IPS DF 4.7 (cell line): ENCODE measurements around the gene SEH1L.
A peak's percentile ranks its signal among the peaks of the same experiment; 100 is the strongest.
"Not testable (repeated sequence)": the region's sequence is repeated elsewhere in the genome, so short reads cannot be mapped to it uniquely, and the experiment has no call there.

Source experiments
- DNase-seq: peaks from one replicate; pipeline ENCODE4 v3.0.0-alpha.2; 2013; ENCODE audit warnings: low spot score; ENCODE audit errors: extremely low read depth

SEH1L gene

GRCh38 chr18:12943215-12943614, 4.6 kb upstream of the SEH1L start:
- DNase-seq: no peak

GRCh38 chr18:12944709-12945108, 3.1 kb upstream of the SEH1L start:
- DNase-seq: no peak

GRCh38 chr18:12946549-12947284, 1.1 kb upstream of the SEH1L start:
- DNase-seq: peak; percentile 22

GRCh38 chr18:12948050-12948804, 416 bp downstream of the SEH1L start:
- peak; percentile 22 for DNase-seq

GRCh38 chr18:12958478-12958877, 10.7 kb downstream of the SEH1L start:
- DNase-seq: no peak

GRCh38 chr18:12960395-12960794, 12.6 kb downstream of the SEH1L start:
- no peak for DNase-seq

- no peak for DNase-seq
These were observed 13.1 kb downstream of the SEH1L start for GRCh38 chr18:12960853-12961397.

GRCh38 chr18:12963069-12963468, 15.3 kb downstream of the SEH1L start:
- DNase-seq: no peak

- no peak for DNase-seq
These were observed 20.3 kb downstream of the SEH1L start for GRCh38 chr18:12968115-12968514.

GRCh38 chr18:12968619-12969018, 20.8 kb downstream of the SEH1L start:
- no peak for DNase-seq

- no peak for DNase-seq
These were observed 25.9 kb downstream of the SEH1L start for GRCh38 chr18:12973562-12974213.

- no peak for DNase-seq
These were observed 27.7 kb downstream of the SEH1L start for GRCh38 chr18:12975488-12975887.

GRCh38 chr18:12976305-12976704, 28.5 kb downstream of the SEH1L start:
- no peak for DNase-seq

- DNase-seq: not testable (repeated sequence)
These were observed 32.3 kb downstream of the SEH1L start for GRCh38 chr18:12980065-12980464.

- DNase-seq: no peak
These were observed 41.7 kb downstream of the SEH1L start for GRCh38 chr18:12989397-12990122.

GRCh38 chr18:12990123-12990475, 42.3 kb downstream of the SEH1L start:
- no peak for DNase-seq

- no peak for DNase-seq
These were observed 42.8 kb downstream of the SEH1L start for GRCh38 chr18:12990641-12990966.

GRCh38 chr18:12990967-12991820, 43.4 kb downstream of the SEH1L start, which contains the start of gene CEP192:
TSS of gene CEP192 (plus strand) at chr18:12991362. CDS start at chr18:12999425, 8,063 bp downstream.
- DNase-seq: no peak

- no peak for DNase-seq
These were observed 44.0 kb downstream of the SEH1L start for GRCh38 chr18:12991821-12992179.

GRCh38 chr18:12993439-12993838, 45.6 kb downstream of the SEH1L start:
- DNase-seq: no peak

GRCh38 chr18:12995424-12995823, 47.6 kb downstream of the SEH1L start:
- DNase-seq: no peak
